Caco-2 (cell line): ENCODE results near the gene PTPRN2. TPM values are rescaled to one million over a fixed set of nuclear protein-coding genes. Genes with fewer than 3 reads are reported as not detected.

Experiments
- BruUV-seq: library from RNA; stranded (reverse); fragments of 400-500 nt; replicated peaks from 2 replicates; lab custom pipeline; 2021; lab: Mats Ljungman, UMichigan
- CTCF ChIA-PET: fragments of 300-600 bp; sonication (Branson Sonifier 250); formaldehyde crosslinking; loops from one replicate; lab custom pipeline; 2022; ENCODE audit warnings: antibody characterized with exemption; lab: Charles Lee
- POLR2A ChIA-PET: fragments of 300-600 bp; sonication (Branson Sonifier 250); formaldehyde crosslinking; loops from one replicate; lab custom pipeline; 2022; ENCODE audit warnings: antibody characterized with exemption; lab: Charles Lee
- DNase-seq, 2 experiments: peaks; one replicate each; pipeline versions ENCODE4 v3.0.0 to v3.0.0-alpha.2; 2020 to 2022
- H3K27me3 ChIP-seq: replicated peaks from 2 replicates; pipeline ENCODE4 v1.6.0; 2011; ENCODE audit warnings: low read length; ENCODE audit not compliant: control insufficient read depth, insufficient read depth
- H3K36me3 ChIP-seq: 2 replicates; pipeline ENCODE4 v1.5.1; 2011; ENCODE audit warnings: low read length; ENCODE audit not compliant: control insufficient read depth, insufficient read depth
- H3K4me1 ChIP-seq: fragments of 250-450 bp; sonication (Bioruptor Pico); 2 replicates; pipeline ENCODE4 v1.5.1; 2020; ENCODE audit warnings: mild to moderate bottlenecking
- H3K4me3 ChIP-seq: 2 replicates; pipeline ENCODE4 v1.5.1; 2011; ENCODE audit warnings: low read depth, mild to moderate bottlenecking, control low read depth, low read length
- H3K9me3 ChIP-seq: fragments of 250-450 bp; sonication (Bioruptor Pico); 2 replicates; pipeline ENCODE4 v1.5.1; 2020; ENCODE audit warnings: mild to moderate bottlenecking, moderate library complexity
- H3K27ac Mint-ChIP-seq: one replicate; pipeline ENCODE4 v1.8.0; 2022; ENCODE audit warnings: mixed read lengths; ENCODE audit not compliant: unreplicated experiment
- H3K27me3 Mint-ChIP-seq: one replicate; pipeline ENCODE4 v1.8.0; 2022; ENCODE audit warnings: mixed read lengths; ENCODE audit not compliant: insufficient read depth, unreplicated experiment
- H3K36me3 Mint-ChIP-seq: one replicate; pipeline ENCODE4 v1.8.0; 2022; ENCODE audit warnings: mild to moderate bottlenecking, mixed read lengths; ENCODE audit not compliant: insufficient read depth, unreplicated experiment
- H3K4me1 Mint-ChIP-seq: one replicate; pipeline ENCODE4 v1.8.0; 2022; ENCODE audit warnings: low read depth, mixed read lengths; ENCODE audit not compliant: unreplicated experiment
- H3K4me3 Mint-ChIP-seq: one replicate; pipeline ENCODE4 v1.8.0; 2022; ENCODE audit warnings: mild to moderate bottlenecking, moderate library complexity, mixed read lengths; ENCODE audit not compliant: unreplicated experiment
- H3K9me3 Mint-ChIP-seq: one replicate; pipeline ENCODE4 v1.8.0; 2022; ENCODE audit warnings: mixed read lengths; ENCODE audit not compliant: unreplicated experiment
- CTCF ChIP-seq, 2 experiments: fragments of 200-600 bp in 1 of 2; IDR thresholded peaks; 1 replicate in 1 of 2; 2 replicates in 1 of 2; pipeline versions ENCODE4 v1.5.1 to v1.8.0; 2011 to 2022; ENCODE audit warnings: antibody characterized with exemption in 1 of 2, control low read depth in 1 of 2, inconsistent platforms in 1 of 2, low read depth in 1 of 2, low read length in 1 of 2, mild to moderate bottlenecking in 1 of 2, moderate library complexity in 1 of 2; ENCODE audit not compliant: insufficient read depth in 1 of 2, severe bottlenecking in 1 of 2, unreplicated experiment in 1 of 2
- intact Hi-C: fragments of 100-400 bp; cut with micrococcal nuclease; formaldehyde crosslinking; loops from one replicate; pipeline ENCODE4 v1.10.0; 2022; ENCODE audit not compliant: unreplicated experiment
- total RNA-seq: library from RNA; stranded (reverse); gene quantifications from 2 replicates; pipeline ENCODE4 v1.2.3, GENCODE V29; 2022

Gene PTPRN2
- total RNA-seq, 1 experiment from 2014 or later: 1.4 TPM

DNA sequence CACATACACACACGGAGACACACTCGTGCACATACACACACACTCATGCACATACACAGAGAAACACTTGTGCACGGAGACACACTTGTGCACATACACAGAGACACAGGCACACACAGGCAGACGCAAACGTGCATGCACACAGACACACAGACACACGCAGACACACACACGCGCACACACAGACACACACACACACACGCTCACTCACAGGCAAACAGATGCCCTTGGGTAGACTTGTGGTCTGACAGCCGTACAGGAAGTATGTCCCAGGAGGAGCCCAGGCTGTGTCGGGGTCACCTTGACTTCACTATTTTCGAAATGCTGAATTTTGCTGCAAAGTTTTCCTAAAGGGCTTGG is 712.8 kb downstream of the PTPRN2 start:
- Mint-ChIP-seq H3K36me3 (no peaks in the 10 kb centered on the region), H3K4me1 (no peaks in the 10 kb centered on the region), H3K27ac (no peak overlapping the region), H3K4me3 (no peak overlapping the region), H3K9me3 (peaks cover 31% of the 10 kb centered on the region), H3K27me3 (no peaks in the 10 kb centered on the region)
- no peaks in the 10 kb centered on the region for H3K36me3 ChIP-seq
- ChIA-PET CTCF (no interaction called here), POLR2A (no interaction called here)
- peaks cover 3% of the 10 kb centered on the region for H3K9me3 ChIP-seq
- H3K27me3 ChIP-seq: no peaks in the 10 kb centered on the region
- no peak overlapping the region for H3K4me3 ChIP-seq
- no peak for DNase-seq
- intact Hi-C loops: no loop called here
- BruUV-seq: no TSS peak
- TF ChIP-seq CTCF (IDR thresholded peaks at IDR 0.05; ENCODE audit: insufficient read depth in 1 of 2, low read depth in 1 of 2, low read length in 1 of 2, severe bottlenecking in 1 of 2, unreplicated experiment in 1 of 2): no peak
- no peaks in the 10 kb centered on the region for H3K4me1 ChIP-seq

GRCh38 chr7:157874208-157874816 is 713.3 kb downstream of the PTPRN2 start:
- Mint-ChIP-seq H3K36me3 (no peaks in the 10 kb centered on the region), H3K27ac (no peak overlapping the region), H3K4me3 (no peak overlapping the region), H3K9me3 (peaks cover 36% of the 10 kb centered on the region), H3K27me3 (no peaks in the 10 kb centered on the region), H3K4me1 (no peaks in the 10 kb centered on the region)
- no peaks in the 10 kb centered on the region; the same call in none of the 2 replicates for H3K9me3 ChIP-seq
- no peaks in the 10 kb centered on the region for H3K4me1 ChIP-seq
- ChIA-PET CTCF (no interaction called here), POLR2A (no interaction called here)
- no peak for DNase-seq
- H3K27me3 ChIP-seq: no peaks in the 10 kb centered on the region
- BruUV-seq: no TSS peak
- TF ChIP-seq CTCF (IDR thresholded peaks at IDR 0.05; ENCODE audit: insufficient read depth in 1 of 2, low read depth in 1 of 2, low read length in 1 of 2, severe bottlenecking in 1 of 2, unreplicated experiment in 1 of 2): no peak
- H3K4me3 ChIP-seq: no peak overlapping the region
- intact Hi-C loops: no loop called here
- no peaks in the 10 kb centered on the region for H3K36me3 ChIP-seq

GRCh38 chr7:157873664-157874063 is 714.0 kb downstream of the PTPRN2 start:
- no peaks in the 10 kb centered on the region for H3K36me3 ChIP-seq

More at GRCh38 chr7:157873664-157874063, 714.0 kb downstream of the PTPRN2 start:
- ChIA-PET POLR2A (no interaction called here), CTCF (no interaction called here)
- Mint-ChIP-seq H3K27me3 (no peaks in the 10 kb centered on the region), H3K4me1 (no peaks in the 10 kb centered on the region), H3K4me3 (no peak overlapping the region), H3K9me3 (peaks cover 36% of the 10 kb centered on the region), H3K27ac (no peak overlapping the region), H3K36me3 (no peaks in the 10 kb centered on the region)
- intact Hi-C loops: no loop called here
- BruUV-seq: no TSS peak
- H3K4me3 ChIP-seq: no peak overlapping the region
- H3K27me3 ChIP-seq: no peaks in the 10 kb centered on the region
- DNase-seq: no peak
- no peak for TF ChIP-seq CTCF (IDR thresholded peaks at IDR 0.05; ENCODE audit: insufficient read depth in 1 of 2, low read depth in 1 of 2, low read length in 1 of 2, severe bottlenecking in 1 of 2, unreplicated experiment in 1 of 2)
- no peaks in the 10 kb centered on the region; the same call in none of the 2 replicates for H3K9me3 ChIP-seq
- H3K4me1 ChIP-seq: no peaks in the 10 kb centered on the region
